ENCODE results near the gene TBX6. TPM values are rescaled to one million over a fixed set of nuclear protein-coding genes. Genes with fewer than 3 reads are reported as not detected.

The TBX6 gene
- total RNA-seq, 4 donors from 2014 or later, result 0.42 to 1.3 (median 0.67) TPM

- intact Hi-C loops (cut with DNase I), result no loop called here
- WGBS, result 58% methylated on average over 6 of the region's 10 CpGs
- Histone ChIP-seq H3K27me3 (no peaks in the 10 kb centered on the region), H3K4me3 (no peak overlapping the region), H3K9me3 (no peaks in the 10 kb centered on the region), H3K4me1 (peaks cover 9 to 30% (median 19%) of the 10 kb centered on the region in 4 donors), H3K27ac (replicated peaks in 1 of 4) (no peak overlapping the region), H3K36me3 (no peaks in the 10 kb centered on the region)
- TF ChIP-seq POLR2AphosphoS5 (IDR thresholded peaks at IDR 0.05), result no peak
- peak in 1 of 3 experiments; percentile 25 for TF ChIP-seq CTCF (IDR thresholded peaks at IDR 0.05)
- no peak for DNase-seq (ENCODE audit: extremely low spot score)
These were observed 36.7 kb downstream of the TBX6 start for GRCh38 chr16:30054959-30055553.

GRCh38 chr16:30054451-30054850, 37.3 kb downstream of the TBX6 start:
- 80% methylated on average over 8 of the region's 8 CpGs for WGBS

GRCh38 chr16:30053376-30054015, 38.2 kb downstream of the TBX6 start:
- Histone ChIP-seq H3K27me3 (no peaks in the 10 kb centered on the region), H3K27ac (replicated peaks in 1 of 4) (peak overlapping the region; percentile 47 to 60 (median 57)), H3K9me3 (no peaks in the 10 kb centered on the region), H3K4me3 (peak overlapping the region; percentile 71 to 89 (median 76)), H3K36me3 (no peaks in the 10 kb centered on the region), H3K4me1 (peaks cover 9 to 25% (median 16%) of the 10 kb centered on the region in 4 donors)
- WGBS, result 6% methylated on average over 15 of the region's 19 CpGs
- TF ChIP-seq POLR2AphosphoS5 (IDR thresholded peaks at IDR 0.05) (no peak), CTCF (IDR thresholded peaks at IDR 0.05) (no peak), EP300 (IDR thresholded peaks at IDR 0.05) (no peak), POLR2A (IDR thresholded peaks at IDR 0.05; ENCODE audit: low read depth) (no peak)
- DNase-seq (ENCODE audit: extremely low spot score), result no peak
- intact Hi-C loops (cut with DNase I), result no loop called here

More at GRCh38 chr16:30054451-30054850, 37.3 kb downstream of the TBX6 start:
- Histone ChIP-seq H3K9me3 (no peaks in the 10 kb centered on the region), H3K36me3 (no peaks in the 10 kb centered on the region), H3K27me3 (no peaks in the 10 kb centered on the region), H3K4me3 (no peak overlapping the region), H3K4me1 (peaks cover 9 to 25% (median 16%) of the 10 kb centered on the region in 4 donors), H3K27ac (replicated peaks in 1 of 4) (no peak overlapping the region)
- TF ChIP-seq POLR2A (IDR thresholded peaks at IDR 0.05; ENCODE audit: low read depth), result no peak
- TF ChIP-seq CTCF (IDR thresholded peaks at IDR 0.05), result no peak
- TF ChIP-seq EP300 (IDR thresholded peaks at IDR 0.05), result no peak
- TF ChIP-seq POLR2AphosphoS5 (IDR thresholded peaks at IDR 0.05), result no peak
- no peak for DNase-seq (ENCODE audit: extremely low spot score)
- intact Hi-C loops (cut with DNase I), result no loop called here

GRCh38 chr16:30052671-30053372, 38.9 kb downstream of the TBX6 start:
- TF ChIP-seq POLR2AphosphoS5 (IDR thresholded peaks at IDR 0.05), result peak; percentile 76 to 91
- TF ChIP-seq CTCF (IDR thresholded peaks at IDR 0.05), result peak in 1 of 3 experiments; percentile 28
- no peak for TF ChIP-seq POLR2A (IDR thresholded peaks at IDR 0.05; ENCODE audit: low read depth)
- TF ChIP-seq EP300 (IDR thresholded peaks at IDR 0.05), result no peak
- peak; percentile 98 for DNase-seq (ENCODE audit: extremely low spot score)
- intact Hi-C loops (cut with DNase I), result no loop called here
- Histone ChIP-seq H3K36me3 (no peaks in the 10 kb centered on the region), H3K9me3 (no peaks in the 10 kb centered on the region), H3K4me1 (peaks cover 9 to 25% (median 16%) of the 10 kb centered on the region in 4 donors), H3K4me3 (peak overlapping the region; percentile 71 to 89 (median 76)), H3K27me3 (no peaks in the 10 kb centered on the region), H3K27ac (replicated peaks in 1 of 4) (peak overlapping the region; percentile 47 to 60 (median 57))
- WGBS, result 16% methylated on average over 17 of the region's 58 CpGs

Measured in esophagus muscularis mucosa (tissue), 4 donors.